ENCODE data around the gene LAMC2.

Gene LAMC2

GRCh38 chr1:183206538-183207122, 20.6 kb downstream of the LAMC2 start:
- Histone ChIP-seq H3K27ac (ENCODE audit: low read depth, low read length) (no peak overlapping the region), H3F3A (ENCODE audit: insufficient read depth) (no peaks in the 10 kb centered on the region), H3K9me2 (replicated peaks; ENCODE audit: insufficient read depth, low read length) (no peaks in the 10 kb centered on the region), H4K20me1 (ENCODE audit: low read depth, low read length) (no peaks in the 10 kb centered on the region), H3K79me2 (ENCODE audit: insufficient read depth, low read length) (no peaks in the 10 kb centered on the region), H3K36me3 (ENCODE audit: low read length) (no peaks in the 10 kb centered on the region), H3K9ac (ENCODE audit: low read length) (no peak overlapping the region), H2AFZ (ENCODE audit: low read depth, low read length, severe bottlenecking) (no peak overlapping the region), H3K27me3 (ENCODE audit: low read length) (no peaks in the 10 kb centered on the region), H3K4me2 (ENCODE audit: low read depth, low read length, poor library complexity, severe bottlenecking) (no peak overlapping the region), H3K4me3 (ENCODE audit: insufficient read depth, low read length, poor library complexity, severe bottlenecking) (no peak overlapping the region), H3K9me3 (ENCODE audit: insufficient read depth, low read length) (no peaks in the 10 kb centered on the region)
- TF ChIP-seq CTCF (IDR thresholded peaks at IDR 0.05; ENCODE audit: insufficient read depth, low read length, poor library complexity, severe bottlenecking), result no peak
- TF ChIP-seq EZH2phosphoT487 (conservative IDR thresholded peaks at IDR 0.05; ENCODE audit: low read length), result no peak

GRCh38 chr1:183209533-183210158, 23.6 kb downstream of the LAMC2 start:
- H2AFZ ChIP-seq (ENCODE audit: low read depth, low read length, severe bottlenecking), result no peak overlapping the region
- no peaks in the 10 kb centered on the region for H3K27me3 ChIP-seq (ENCODE audit: low read length)
- no peaks in the 10 kb centered on the region for H4K20me1 ChIP-seq (ENCODE audit: low read depth, low read length)
- no peak overlapping the region for H3K9ac ChIP-seq (ENCODE audit: low read length)
- TF ChIP-seq EZH2phosphoT487 (conservative IDR thresholded peaks at IDR 0.05; ENCODE audit: low read length), result no peak
- no peaks in the 10 kb centered on the region for H3K9me2 ChIP-seq (replicated peaks; ENCODE audit: insufficient read depth, low read length)
- no peak overlapping the region for H3K27ac ChIP-seq (ENCODE audit: low read depth, low read length)
- H3K9me3 ChIP-seq (ENCODE audit: insufficient read depth, low read length), result no peaks in the 10 kb centered on the region
- H3K4me2 ChIP-seq (ENCODE audit: low read depth, low read length, poor library complexity, severe bottlenecking), result no peak overlapping the region
- H3F3A ChIP-seq (ENCODE audit: insufficient read depth), result no peaks in the 10 kb centered on the region
- H3K36me3 ChIP-seq (ENCODE audit: low read length), result no peaks in the 10 kb centered on the region
- H3K79me2 ChIP-seq (ENCODE audit: insufficient read depth, low read length), result no peaks in the 10 kb centered on the region
- H3K4me3 ChIP-seq (ENCODE audit: insufficient read depth, low read length, poor library complexity, severe bottlenecking), result no peak overlapping the region

DNA sequence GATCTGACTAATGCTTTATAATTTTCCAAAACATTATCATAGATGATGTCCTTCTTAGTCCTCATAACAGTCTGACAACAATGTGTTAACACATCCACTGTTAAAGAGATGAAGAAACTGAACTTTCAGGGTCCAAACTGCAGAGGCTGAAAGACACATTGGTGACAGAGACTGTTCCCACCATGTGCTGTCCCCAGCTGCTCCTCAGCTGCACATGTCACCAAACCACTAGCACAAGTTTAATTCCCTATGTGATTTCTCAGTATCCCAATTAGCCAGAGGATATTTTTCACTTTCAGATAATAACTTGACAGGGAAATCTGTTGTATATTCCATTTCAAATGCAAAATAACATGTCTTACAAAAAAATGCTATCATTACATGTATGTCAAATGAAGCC, 24.6 kb downstream of the LAMC2 start:
- Histone ChIP-seq H2AFZ (ENCODE audit: low read depth, low read length, severe bottlenecking) (no peak overlapping the region), H3K4me3 (ENCODE audit: insufficient read depth, low read length, poor library complexity, severe bottlenecking) (no peak overlapping the region), H3K36me3 (ENCODE audit: low read length) (no peaks in the 10 kb centered on the region), H3K27ac (ENCODE audit: low read depth, low read length) (no peak overlapping the region), H3K9me3 (ENCODE audit: insufficient read depth, low read length) (no peaks in the 10 kb centered on the region), H3K4me2 (ENCODE audit: low read depth, low read length, poor library complexity, severe bottlenecking) (no peak overlapping the region), H3K27me3 (ENCODE audit: low read length) (no peaks in the 10 kb centered on the region), H3F3A (ENCODE audit: insufficient read depth) (no peaks in the 10 kb centered on the region), H4K20me1 (ENCODE audit: low read depth, low read length) (no peaks in the 10 kb centered on the region), H3K9me2 (replicated peaks; ENCODE audit: insufficient read depth, low read length) (no peaks in the 10 kb centered on the region), H3K9ac (ENCODE audit: low read length) (no peak overlapping the region), H3K79me2 (ENCODE audit: insufficient read depth, low read length) (no peaks in the 10 kb centered on the region)
- TF ChIP-seq CTCF (IDR thresholded peaks at IDR 0.05; ENCODE audit: insufficient read depth, low read length, poor library complexity, severe bottlenecking) (no peak), EZH2phosphoT487 (conservative IDR thresholded peaks at IDR 0.05; ENCODE audit: low read length) (no peak)

- no peaks in the 10 kb centered on the region for H4K20me1 ChIP-seq (ENCODE audit: low read depth, low read length)
- no peak overlapping the region for H3K4me3 ChIP-seq (ENCODE audit: insufficient read depth, low read length, poor library complexity, severe bottlenecking)
- H3K9me2 ChIP-seq (replicated peaks; ENCODE audit: insufficient read depth, low read length), result no peaks in the 10 kb centered on the region
- no peak overlapping the region for H3K27ac ChIP-seq (ENCODE audit: low read depth, low read length)
- H3K9ac ChIP-seq (ENCODE audit: low read length), result no peak overlapping the region
- no peaks in the 10 kb centered on the region for H3K79me2 ChIP-seq (ENCODE audit: insufficient read depth, low read length)
- no peak overlapping the region for H3K4me2 ChIP-seq (ENCODE audit: low read depth, low read length, poor library complexity, severe bottlenecking)
- no peaks in the 10 kb centered on the region for H3F3A ChIP-seq (ENCODE audit: insufficient read depth)
- no peaks in the 10 kb centered on the region for H3K27me3 ChIP-seq (ENCODE audit: low read length)
- no peak for TF ChIP-seq EZH2phosphoT487 (conservative IDR thresholded peaks at IDR 0.05; ENCODE audit: low read length)
- TF ChIP-seq CTCF (IDR thresholded peaks at IDR 0.05; ENCODE audit: insufficient read depth, low read length, poor library complexity, severe bottlenecking), result no peak
- H3K9me3 ChIP-seq (ENCODE audit: insufficient read depth, low read length), result no peaks in the 10 kb centered on the region
- no peaks in the 10 kb centered on the region for H3K36me3 ChIP-seq (ENCODE audit: low read length)
- no peak overlapping the region for H2AFZ ChIP-seq (ENCODE audit: low read depth, low read length, severe bottlenecking)
Measured at GRCh38 chr1:183212870-183213269, 26.8 kb downstream of the LAMC2 start.

Data from SU-DHL-6 (cell line).